Astrocyte of the cerebellum (primary cell): ENCODE results near the gene WDR88.

ENCODE experiments used
- DNase-seq: peaks from one replicate; pipeline ENCODE4 v3.0.0-alpha.2; 2011; ENCODE audit warnings: low read depth
- H3K4me3 ChIP-seq: 2 replicates; pipeline ENCODE4 v1.5.1; 2011; ENCODE audit warnings: mild to moderate bottlenecking, low read depth, low read length, moderate library complexity
- CTCF ChIP-seq: IDR thresholded peaks from 2 replicates; pipeline ENCODE4 v1.5.1; 2012; ENCODE audit warnings: low read length, low read depth, moderate library complexity, mild to moderate bottlenecking; ENCODE audit errors: missing control alignments
- in situ Hi-C: cut with HindIII; loops from 2 replicates; pipeline ENCODE4 v1.10.0; 2017; ENCODE audit warnings: low sequenced_read_pairs

WDR88 gene, protein sequence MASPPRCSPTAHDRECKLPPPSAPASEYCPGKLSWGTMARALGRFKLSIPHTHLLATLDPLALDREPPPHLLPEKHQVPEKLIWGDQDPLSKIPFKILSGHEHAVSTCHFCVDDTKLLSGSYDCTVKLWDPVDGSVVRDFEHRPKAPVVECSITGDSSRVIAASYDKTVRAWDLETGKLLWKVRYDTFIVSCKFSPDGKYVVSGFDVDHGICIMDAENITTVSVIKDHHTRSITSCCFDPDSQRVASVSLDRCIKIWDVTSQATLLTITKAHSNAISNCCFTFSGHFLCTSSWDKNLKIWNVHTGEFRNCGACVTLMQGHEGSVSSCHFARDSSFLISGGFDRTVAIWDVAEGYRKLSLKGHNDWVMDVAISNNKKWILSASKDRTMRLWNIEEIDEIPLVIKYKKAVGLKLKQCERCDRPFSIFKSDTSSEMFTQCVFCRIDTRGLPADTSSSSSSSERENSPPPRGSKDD

GRCh38 chr19:33132021-33132420 is at the start of gene WDR88:
WDR88 (plus strand) TSS chr19:33132114; CDS start chr19:33132170, 56 bp downstream.
- TF ChIP-seq CTCF: no peak
- in situ Hi-C loops: no loop called here
- DNase-seq: no peak
- H3K4me3 ChIP-seq: no peak within 1 kb of the TSS

- no peak for TF ChIP-seq CTCF
- in situ Hi-C loops: no loop called here
- H3K4me3 ChIP-seq: no peak overlapping the region
- no peak for DNase-seq
Observed at GRCh38 chr19:33085570-33086128, 46.3 kb upstream of the WDR88 start.

GRCh38 chr19:33086955-33087354 is 45.0 kb upstream of the WDR88 start:
- no peak for DNase-seq
- no peak overlapping the region for H3K4me3 ChIP-seq
- no peak for TF ChIP-seq CTCF
- in situ Hi-C loops: no loop called here

DNA sequence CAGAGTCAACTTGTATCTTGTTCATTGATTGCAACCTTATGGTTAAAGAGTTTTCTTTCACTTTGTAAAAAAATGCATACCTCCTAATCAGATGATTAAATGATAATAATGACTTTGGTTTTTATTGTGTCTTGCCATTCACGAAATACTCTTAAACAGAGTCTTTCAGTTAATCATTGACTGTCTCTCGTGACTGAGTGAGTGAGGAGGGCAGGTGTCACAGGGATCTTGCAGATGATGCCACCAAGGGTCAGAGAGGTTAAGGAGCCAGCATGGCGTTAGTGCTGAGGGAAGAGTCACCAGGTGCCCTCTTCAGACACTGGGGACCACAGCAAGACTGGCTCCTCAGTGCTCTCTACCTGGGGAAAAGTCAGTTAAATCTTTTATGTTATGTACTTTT is 42.9 kb upstream of the WDR88 start:
- in situ Hi-C loops: no loop called here
- H3K4me3 ChIP-seq: no peak overlapping the region
- no peak for DNase-seq
- TF ChIP-seq CTCF: no peak

GRCh38 chr19:33090179-33090578 is 41.7 kb upstream of the WDR88 start:
- in situ Hi-C loops: no loop called here
- no peak overlapping the region for H3K4me3 ChIP-seq
- DNase-seq: no peak
- no peak for TF ChIP-seq CTCF

DNA sequence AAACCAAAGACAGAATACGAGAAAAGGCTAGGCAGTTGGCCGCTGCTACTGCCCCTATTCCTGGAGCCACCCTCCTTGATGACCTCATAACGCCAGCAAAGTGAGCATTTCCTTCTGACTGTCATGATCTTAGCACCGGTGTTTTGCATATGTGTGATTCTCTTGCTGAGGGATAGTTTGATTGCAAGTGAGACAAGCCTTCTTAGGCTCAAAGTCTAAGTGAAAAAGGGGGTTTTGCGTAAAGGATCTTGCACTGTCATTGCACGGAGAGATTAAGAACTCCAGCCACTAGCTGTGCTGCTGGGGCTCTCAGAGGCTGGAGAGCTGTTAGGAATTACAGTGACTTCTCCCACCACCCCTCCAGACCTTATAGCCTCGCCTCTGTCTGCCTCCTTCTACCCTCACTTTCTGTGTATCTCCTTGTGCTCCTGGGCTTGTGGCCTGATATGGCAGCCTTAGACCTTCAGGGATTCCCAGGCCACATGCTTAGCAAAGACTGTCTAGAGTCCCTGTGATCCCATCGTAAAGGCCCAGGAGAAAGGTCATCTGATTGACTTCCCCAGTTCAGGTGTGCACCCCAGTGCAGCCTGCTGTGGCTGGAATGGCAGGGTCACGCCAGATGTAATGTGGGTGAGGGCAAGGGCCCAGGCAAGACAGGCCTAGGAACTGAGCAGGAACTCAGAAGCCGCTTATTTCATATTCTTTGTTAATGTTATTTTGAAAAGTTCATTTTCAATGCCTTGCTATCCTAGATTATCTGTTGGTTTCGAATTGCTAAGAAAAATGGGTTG is 38.3 kb upstream of the WDR88 start:
- DNase-seq: no peak
- in situ Hi-C loops: no loop called here
- H3K4me3 ChIP-seq: no peak overlapping the region
- no peak for TF ChIP-seq CTCF
